ENCODE measurements around the gene GLT8D2. TPM values are rescaled to one million over a fixed set of nuclear protein-coding genes. Genes with fewer than 3 reads are reported as not detected.
A peak's percentile ranks its signal among the peaks of the same experiment; 100 is the strongest.

GLT8D2 gene, protein sequence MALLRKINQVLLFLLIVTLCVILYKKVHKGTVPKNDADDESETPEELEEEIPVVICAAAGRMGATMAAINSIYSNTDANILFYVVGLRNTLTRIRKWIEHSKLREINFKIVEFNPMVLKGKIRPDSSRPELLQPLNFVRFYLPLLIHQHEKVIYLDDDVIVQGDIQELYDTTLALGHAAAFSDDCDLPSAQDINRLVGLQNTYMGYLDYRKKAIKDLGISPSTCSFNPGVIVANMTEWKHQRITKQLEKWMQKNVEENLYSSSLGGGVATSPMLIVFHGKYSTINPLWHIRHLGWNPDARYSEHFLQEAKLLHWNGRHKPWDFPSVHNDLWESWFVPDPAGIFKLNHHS
- 52.5 and 62.2 TPM in 2 replicates for total RNA-seq

DNA sequence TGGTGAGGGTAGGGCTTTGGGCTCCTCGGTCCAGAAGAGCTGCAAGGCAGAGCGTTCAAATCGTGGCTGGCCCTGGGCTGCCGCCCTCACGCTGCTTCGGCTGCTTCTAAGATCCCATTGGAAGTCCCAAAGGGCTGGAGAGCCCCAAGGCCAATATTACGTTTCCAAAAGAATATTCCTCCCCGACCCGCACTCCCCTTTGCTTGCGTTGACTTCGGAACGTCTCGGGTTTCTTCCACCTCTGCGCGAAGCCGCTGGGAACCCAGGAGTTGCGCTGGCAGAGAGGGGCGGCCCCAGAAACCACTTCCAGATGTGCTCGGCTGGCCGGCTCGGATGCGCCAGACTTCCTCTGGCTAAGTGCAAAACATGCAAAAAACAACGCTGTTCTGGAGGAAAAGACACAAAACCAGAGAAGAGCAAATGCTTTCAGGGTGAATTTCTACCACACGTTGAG, at the start of gene GLT8D2:
Gene GLT8D2 (minus strand): TSS at position 285 of the 454 bp plus-strand sequence. CDS start 30,539 bp downstream, outside the sequence.
- Histone ChIP-seq H3K9me3 (ENCODE audit: low read depth, low read length) (no peaks in the 10 kb centered on the region), H3K27ac (ENCODE audit: low read depth, low read length) (peak within 1 kb of the TSS; percentile 86), H3K36me3 (ENCODE audit: insufficient read depth, low read length) (no peaks in the 10 kb centered on the region), H2AFZ (ENCODE audit: low read length) (peak within 1 kb of the TSS; percentile 87), H3K79me2 (ENCODE audit: insufficient read depth, low read length) (peaks cover 5% of the 10 kb centered on the region), H4K20me1 (ENCODE audit: insufficient read depth, low read length) (no peaks in the 10 kb centered on the region), H3K4me2 (ENCODE audit: insufficient read depth, low read length) (peak within 1 kb of the TSS; percentile 97), H3K4me3 (ENCODE audit: insufficient read depth, low read length) (peak within 1 kb of the TSS; percentile 73), H3K27me3 (ENCODE audit: insufficient read depth, low read length) (no peaks in the 10 kb centered on the region), H3K4me1 (ENCODE audit: insufficient read depth, low read length) (peaks cover 19% of the 10 kb centered on the region)
- TF ChIP-seq, protein P1, sequence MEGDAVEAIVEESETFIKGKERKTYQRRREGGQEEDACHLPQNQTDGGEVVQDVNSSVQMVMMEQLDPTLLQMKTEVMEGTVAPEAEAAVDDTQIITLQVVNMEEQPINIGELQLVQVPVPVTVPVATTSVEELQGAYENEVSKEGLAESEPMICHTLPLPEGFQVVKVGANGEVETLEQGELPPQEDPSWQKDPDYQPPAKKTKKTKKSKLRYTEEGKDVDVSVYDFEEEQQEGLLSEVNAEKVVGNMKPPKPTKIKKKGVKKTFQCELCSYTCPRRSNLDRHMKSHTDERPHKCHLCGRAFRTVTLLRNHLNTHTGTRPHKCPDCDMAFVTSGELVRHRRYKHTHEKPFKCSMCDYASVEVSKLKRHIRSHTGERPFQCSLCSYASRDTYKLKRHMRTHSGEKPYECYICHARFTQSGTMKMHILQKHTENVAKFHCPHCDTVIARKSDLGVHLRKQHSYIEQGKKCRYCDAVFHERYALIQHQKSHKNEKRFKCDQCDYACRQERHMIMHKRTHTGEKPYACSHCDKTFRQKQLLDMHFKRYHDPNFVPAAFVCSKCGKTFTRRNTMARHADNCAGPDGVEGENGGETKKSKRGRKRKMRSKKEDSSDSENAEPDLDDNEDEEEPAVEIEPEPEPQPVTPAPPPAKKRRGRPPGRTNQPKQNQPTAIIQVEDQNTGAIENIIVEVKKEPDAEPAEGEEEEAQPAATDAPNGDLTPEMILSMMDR (IDR thresholded peaks at IDR 0.05; ENCODE audit: extremely low read depth, low read depth, low read length) = no peak
- DNase-seq (ENCODE audit: insufficient read length, low spot score, missing footprints) = peak; percentile 79

DNA sequence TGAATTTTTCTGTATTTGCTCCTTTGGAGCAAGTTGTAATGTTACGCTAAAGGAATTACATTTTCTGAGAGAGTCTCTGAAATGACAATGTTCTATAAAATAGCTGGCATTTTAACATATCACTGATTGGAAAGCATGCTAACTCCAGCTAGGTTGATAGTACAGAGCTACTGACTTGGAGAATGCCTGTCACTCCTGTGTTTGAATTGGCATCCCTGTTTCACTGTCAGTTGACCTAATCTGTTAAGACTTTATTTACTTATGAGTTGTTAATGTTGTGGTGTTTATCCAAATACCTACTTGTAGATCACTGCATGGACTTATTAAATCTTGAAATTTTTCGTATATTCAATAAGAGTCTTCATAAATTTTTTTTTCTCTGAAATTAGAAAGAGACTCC, 48.0 kb upstream of the GLT8D2 start:
- TF ChIP-seq, protein P1 (IDR thresholded peaks at IDR 0.05; ENCODE audit: extremely low read depth, low read depth, low read length) = no peak
- H2AFZ ChIP-seq (ENCODE audit: low read length) = no peak overlapping the region
- H4K20me1 ChIP-seq (ENCODE audit: insufficient read depth, low read length) = no peaks in the 10 kb centered on the region
- H3K4me3 ChIP-seq (ENCODE audit: insufficient read depth, low read length) = no peak overlapping the region
- H3K36me3 ChIP-seq (ENCODE audit: insufficient read depth, low read length) = peaks cover 49% of the 10 kb centered on the region
- no peaks in the 10 kb centered on the region for H3K79me2 ChIP-seq (ENCODE audit: insufficient read depth, low read length)
- no peaks in the 10 kb centered on the region for H3K9me3 ChIP-seq (ENCODE audit: low read depth, low read length)
- no peak overlapping the region for H3K27ac ChIP-seq (ENCODE audit: low read depth, low read length)
- no peaks in the 10 kb centered on the region for H3K27me3 ChIP-seq (ENCODE audit: insufficient read depth, low read length)
- H3K4me1 ChIP-seq (ENCODE audit: insufficient read depth, low read length) = no peaks in the 10 kb centered on the region
- no peak overlapping the region for H3K4me2 ChIP-seq (ENCODE audit: insufficient read depth, low read length)
- no peak for DNase-seq (ENCODE audit: insufficient read length, low spot score, missing footprints)

DNA sequence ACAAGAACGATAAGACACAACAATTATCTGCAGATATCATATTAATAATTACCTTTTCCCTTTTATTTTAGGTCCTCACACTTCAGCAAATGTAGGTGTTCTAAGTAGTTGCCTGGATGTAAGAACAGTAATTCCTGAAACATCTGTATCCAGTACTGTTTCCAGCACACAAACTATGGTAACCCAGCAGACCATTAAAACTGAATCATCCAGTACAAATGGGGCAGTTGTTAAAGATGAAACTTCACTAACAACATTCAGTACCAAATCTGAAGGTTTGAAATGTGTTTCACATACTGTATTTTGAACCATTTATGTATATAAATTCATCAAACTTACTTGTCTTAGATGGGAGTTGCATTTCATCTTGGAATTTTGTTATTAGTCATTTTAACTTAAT, 45.3 kb upstream of the GLT8D2 start:
- Histone ChIP-seq H3K36me3 (ENCODE audit: insufficient read depth, low read length) (peaks cover 63% of the 10 kb centered on the region), H4K20me1 (ENCODE audit: insufficient read depth, low read length) (no peaks in the 10 kb centered on the region), H3K4me2 (ENCODE audit: insufficient read depth, low read length) (no peak overlapping the region), H3K4me1 (ENCODE audit: insufficient read depth, low read length) (no peaks in the 10 kb centered on the region), H3K27ac (ENCODE audit: low read depth, low read length) (peak overlapping the region; percentile 59), H3K27me3 (ENCODE audit: insufficient read depth, low read length) (no peaks in the 10 kb centered on the region), H3K4me3 (ENCODE audit: insufficient read depth, low read length) (no peak overlapping the region), H3K79me2 (ENCODE audit: insufficient read depth, low read length) (no peaks in the 10 kb centered on the region), H2AFZ (ENCODE audit: low read length) (no peak overlapping the region), H3K9me3 (ENCODE audit: low read depth, low read length) (no peaks in the 10 kb centered on the region)
- TF ChIP-seq, protein P1 (IDR thresholded peaks at IDR 0.05; ENCODE audit: extremely low read depth, low read depth, low read length) = no peak
- DNase-seq (ENCODE audit: insufficient read length, low spot score, missing footprints) = no peak

DNA sequence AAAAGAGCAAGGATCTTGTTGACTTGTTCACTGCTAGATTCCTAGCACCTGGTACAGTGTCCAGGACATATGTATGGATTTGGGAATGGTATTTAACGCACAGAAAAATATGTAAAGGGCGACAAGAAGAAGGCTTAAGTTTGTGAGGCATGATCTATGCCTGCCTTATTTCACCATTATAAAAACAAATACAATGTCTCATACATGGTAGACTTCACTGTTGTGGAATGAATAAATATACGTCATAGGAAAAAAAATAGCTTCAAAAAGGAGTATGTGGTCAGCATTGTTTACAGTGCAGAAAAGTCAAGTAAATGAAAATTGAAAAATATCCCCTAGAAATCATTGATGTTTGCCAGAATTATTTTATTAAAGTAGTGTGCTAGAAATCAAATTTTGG, 44.3 kb upstream of the GLT8D2 start:
- Histone ChIP-seq H3K27me3 (ENCODE audit: insufficient read depth, low read length) (no peaks in the 10 kb centered on the region), H3K4me2 (ENCODE audit: insufficient read depth, low read length) (no peak overlapping the region), H3K4me1 (ENCODE audit: insufficient read depth, low read length) (no peaks in the 10 kb centered on the region), H3K27ac (ENCODE audit: low read depth, low read length) (peak overlapping the region; percentile 59), H3K79me2 (ENCODE audit: insufficient read depth, low read length) (no peaks in the 10 kb centered on the region), H3K4me3 (ENCODE audit: insufficient read depth, low read length) (no peak overlapping the region), H3K9me3 (ENCODE audit: low read depth, low read length) (no peaks in the 10 kb centered on the region), H4K20me1 (ENCODE audit: insufficient read depth, low read length) (no peaks in the 10 kb centered on the region), H2AFZ (ENCODE audit: low read length) (no peak overlapping the region), H3K36me3 (ENCODE audit: insufficient read depth, low read length) (peaks cover 61% of the 10 kb centered on the region)
- TF ChIP-seq, protein P1 (IDR thresholded peaks at IDR 0.05; ENCODE audit: extremely low read depth, low read depth, low read length) = no peak
- peak; percentile 65 for DNase-seq (ENCODE audit: insufficient read length, low spot score, missing footprints)
